Progenitor cell of endocrine pancreas (in vitro differentiated cells): ENCODE measurements around the gene JAK1. TPM values are rescaled to one million over a fixed set of nuclear protein-coding genes. Genes with fewer than 3 reads are reported as not detected.

ENCODE experiments used
- DNase-seq: peaks from one replicate; pipeline ENCODE4 v3.0.0; 2021; ENCODE audit warnings: low spot score; ENCODE audit not compliant: unreplicated experiment
- H3K27ac Mint-ChIP-seq: 2 replicates; pipeline ENCODE4 v1.8.0; 2021; ENCODE audit warnings: mild to moderate bottlenecking, moderate library complexity, mixed read lengths
- H3K27me3 Mint-ChIP-seq: 2 replicates; pipeline ENCODE4 v1.8.0; 2021; ENCODE audit warnings: mixed read lengths
- H3K36me3 Mint-ChIP-seq: 2 replicates; pipeline ENCODE4 v1.8.0; 2022; ENCODE audit warnings: mixed read lengths; ENCODE audit not compliant: insufficient read depth
- H3K4me1 Mint-ChIP-seq: 2 replicates; pipeline ENCODE4 v1.8.0; 2021; ENCODE audit warnings: low read depth, mixed read lengths
- H3K4me3 Mint-ChIP-seq: 2 replicates; pipeline ENCODE4 v1.8.0; 2021; ENCODE audit warnings: low read depth, mild to moderate bottlenecking, moderate library complexity, mixed read lengths
- H3K9me3 Mint-ChIP-seq: 2 replicates; pipeline ENCODE4 v1.8.0; 2021; ENCODE audit warnings: low read depth, mixed read lengths
- CTCF ChIP-seq: fragments of 200-600 bp; sonication (generic); IDR thresholded peaks from one replicate; pipeline ENCODE4 v1.5.0; 2021; ENCODE audit warnings: antibody characterized with exemption, mild to moderate bottlenecking; ENCODE audit not compliant: unreplicated experiment
- total RNA-seq: library from RNA; stranded (reverse); gene quantifications from 2 replicates; pipeline ENCODE4 v1.2.1, GENCODE V29; 2021

JAK1 gene
- total RNA-seq, 1 donor from 2014 or later = 32.5 TPM

- Mint-ChIP-seq H3K27ac (no peak overlapping the region), H3K9me3 (peaks cover 13% of the 10 kb centered on the region), H3K36me3 (peaks cover 34% of the 10 kb centered on the region), H3K4me1 (no peaks in the 10 kb centered on the region), H3K27me3 (no peaks in the 10 kb centered on the region), H3K4me3 (no peak overlapping the region)
- TF ChIP-seq CTCF = no peak
- DNase-seq = no peak
Measured at GRCh38 chr1:64814427-64814826, 151.9 kb downstream of the JAK1 start.

DNA sequence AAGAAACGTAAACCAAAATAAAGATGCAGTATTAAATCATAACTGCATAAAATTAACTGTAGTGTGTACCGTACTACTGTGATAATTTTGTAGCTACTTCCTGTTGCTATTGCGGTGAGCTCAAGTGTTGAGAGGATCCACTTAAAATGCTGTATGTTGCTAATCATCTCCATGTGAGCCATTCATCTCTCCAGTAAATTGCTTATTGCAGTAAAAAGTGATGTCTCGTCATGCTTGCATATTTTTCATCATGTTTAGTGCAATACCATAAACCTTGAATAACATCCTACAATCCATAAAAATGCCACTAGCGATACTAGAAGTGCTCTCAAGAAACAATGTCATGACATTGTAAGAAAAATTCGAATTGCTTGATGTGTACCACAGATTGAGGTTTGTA, 155.2 kb downstream of the JAK1 start:
- Mint-ChIP-seq H3K4me3 (no peak overlapping the region), H3K27ac (no peak overlapping the region), H3K27me3 (no peaks in the 10 kb centered on the region), H3K9me3 (peaks cover 1% of the 10 kb centered on the region), H3K36me3 (peaks cover 12% of the 10 kb centered on the region), H3K4me1 (no peaks in the 10 kb centered on the region)
- DNase-seq = no peak
- no peak for TF ChIP-seq CTCF

- H3K4me3 Mint-ChIP-seq = no peak overlapping the region
- H3K4me1 Mint-ChIP-seq = no peaks in the 10 kb centered on the region
- no peaks in the 10 kb centered on the region for H3K9me3 Mint-ChIP-seq
- peaks cover 6% of the 10 kb centered on the region for H3K36me3 Mint-ChIP-seq
- H3K27ac Mint-ChIP-seq = no peak overlapping the region
- DNase-seq = no peak
- H3K27me3 Mint-ChIP-seq = no peaks in the 10 kb centered on the region
- TF ChIP-seq CTCF = no peak
Measured at GRCh38 chr1:64810001-64810400, 156.3 kb downstream of the JAK1 start.

GRCh38 chr1:64809309-64809708, 157.0 kb downstream of the JAK1 start:
- no peak for TF ChIP-seq CTCF

GRCh38 chr1:64801851-64802523, 164.4 kb downstream of the JAK1 start:
- Mint-ChIP-seq H3K4me3 (no peak overlapping the region), H3K4me1 (no peaks in the 10 kb centered on the region), H3K27ac (no peak overlapping the region), H3K27me3 (no peaks in the 10 kb centered on the region), H3K9me3 (no peaks in the 10 kb centered on the region), H3K36me3 (peaks cover 10% of the 10 kb centered on the region)
- no peak for TF ChIP-seq CTCF
- DNase-seq = no peak

More at GRCh38 chr1:64809309-64809708, 157.0 kb downstream of the JAK1 start:
- peaks cover 8% of the 10 kb centered on the region for H3K36me3 Mint-ChIP-seq
- no peaks in the 10 kb centered on the region for H3K4me1 Mint-ChIP-seq
- H3K27me3 Mint-ChIP-seq = no peaks in the 10 kb centered on the region
- no peaks in the 10 kb centered on the region for H3K9me3 Mint-ChIP-seq
- DNase-seq = no peak
- H3K4me3 Mint-ChIP-seq = no peak overlapping the region
- no peak overlapping the region for H3K27ac Mint-ChIP-seq
